Raji (cell line): Measurements from ENCODE around the gene XPR1.

Experiments used
- POLR2A ChIP-seq: IDR thresholded peaks from 2 replicates; pipeline ENCODE4 v1.6.1; 2011; ENCODE audit warnings: low read depth, low read length, control low read depth; ENCODE audit not compliant: insufficient read depth

Gene XPR1

GRCh38 chr1:180860535-180860934, 228.7 kb downstream of the XPR1 start:
- TF ChIP-seq POLR2A, result no peak

GRCh38 chr1:180862305-180862704, 230.5 kb downstream of the XPR1 start:
- TF ChIP-seq POLR2A, result no peak

- TF ChIP-seq POLR2A, result no peak
Observed at GRCh38 chr1:180863158-180863775, 231.4 kb downstream of the XPR1 start.

DNA sequence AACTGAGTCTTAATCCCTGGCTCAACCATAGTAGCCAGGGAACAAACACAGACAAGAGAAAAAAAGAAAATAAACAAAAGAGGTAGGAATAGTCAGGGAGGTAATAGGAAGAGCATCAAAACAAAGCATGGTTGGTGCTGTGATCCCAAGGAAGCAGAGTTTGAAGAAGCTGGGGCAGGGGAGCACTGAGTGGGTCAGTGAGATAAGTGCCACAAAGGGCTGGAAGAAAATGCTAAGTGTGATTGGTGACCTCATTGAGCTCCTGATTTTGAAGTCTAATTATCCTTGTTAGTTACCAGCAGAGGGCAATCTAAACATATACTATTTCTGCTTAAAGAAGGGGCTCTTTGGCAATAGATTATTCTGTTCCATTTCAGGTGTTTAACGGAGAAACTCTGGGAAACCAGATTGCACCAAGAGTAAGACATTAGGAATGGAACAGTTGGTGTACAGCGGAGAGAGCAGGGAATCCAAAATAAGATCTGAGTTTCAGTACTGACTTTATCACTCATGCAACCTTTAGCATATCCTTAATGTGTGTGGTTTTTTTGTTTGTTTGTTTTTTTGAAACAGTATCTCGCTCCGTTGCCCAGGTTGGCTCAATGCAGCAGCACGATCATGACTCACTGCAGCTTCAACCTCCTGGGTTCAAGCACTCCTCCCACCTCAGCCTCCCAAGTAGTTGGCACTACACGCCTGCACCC, 250.1 kb downstream of the XPR1 start:
- no peak for TF ChIP-seq POLR2A

DNA sequence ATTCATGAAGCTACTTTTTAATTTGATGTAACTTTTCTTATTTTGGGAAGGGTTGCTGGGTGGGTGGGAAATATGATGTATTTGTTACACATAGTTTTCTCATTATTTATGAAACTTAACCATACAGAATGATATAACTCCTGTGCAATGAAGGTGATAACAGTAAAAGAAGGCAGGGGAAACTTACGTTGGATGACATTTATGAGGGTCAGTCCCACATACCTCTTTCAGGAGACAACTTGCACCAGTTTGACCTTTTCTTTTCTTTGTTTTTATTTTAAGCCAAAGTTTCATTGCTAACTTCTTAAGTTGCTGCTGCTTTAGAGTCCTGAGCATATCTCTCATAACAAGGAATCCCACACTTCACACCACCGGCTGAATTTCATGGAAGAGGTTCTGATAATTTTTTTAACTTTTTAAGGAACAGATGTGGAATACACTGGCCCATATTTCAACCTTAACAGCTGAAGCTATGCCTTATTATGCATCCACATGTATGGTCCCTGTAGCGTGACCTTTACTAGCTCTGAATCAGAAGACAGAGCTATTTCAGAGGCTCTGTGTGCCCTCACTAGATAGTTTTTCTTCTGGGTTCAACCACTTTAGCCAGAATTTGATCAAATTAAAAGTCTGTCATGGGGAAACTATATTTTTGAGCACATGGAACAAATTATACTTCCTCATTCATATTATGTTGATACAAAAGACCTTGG, 252.9 kb downstream of the XPR1 start:
- no peak for TF ChIP-seq POLR2A

DNA sequence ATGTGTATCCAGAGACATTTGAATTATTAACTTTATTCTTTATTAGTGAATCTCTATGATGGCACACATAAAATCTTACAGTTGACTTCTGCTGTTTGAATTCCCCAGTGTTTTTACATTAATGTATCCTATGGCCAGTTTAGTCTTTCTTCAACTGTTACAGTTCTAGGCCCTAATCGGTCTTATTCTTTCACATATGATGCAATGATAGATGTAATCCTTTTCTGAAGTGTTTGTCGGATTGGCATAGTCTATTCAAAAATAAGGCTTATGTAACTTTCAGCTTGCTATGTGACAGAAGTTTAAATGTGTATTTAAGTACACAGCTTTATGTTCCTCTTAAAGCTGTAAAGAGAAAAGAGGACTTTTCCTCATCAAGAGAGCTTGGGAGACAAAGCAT, 254.5 kb downstream of the XPR1 start:
- no peak for TF ChIP-seq POLR2A

DNA sequence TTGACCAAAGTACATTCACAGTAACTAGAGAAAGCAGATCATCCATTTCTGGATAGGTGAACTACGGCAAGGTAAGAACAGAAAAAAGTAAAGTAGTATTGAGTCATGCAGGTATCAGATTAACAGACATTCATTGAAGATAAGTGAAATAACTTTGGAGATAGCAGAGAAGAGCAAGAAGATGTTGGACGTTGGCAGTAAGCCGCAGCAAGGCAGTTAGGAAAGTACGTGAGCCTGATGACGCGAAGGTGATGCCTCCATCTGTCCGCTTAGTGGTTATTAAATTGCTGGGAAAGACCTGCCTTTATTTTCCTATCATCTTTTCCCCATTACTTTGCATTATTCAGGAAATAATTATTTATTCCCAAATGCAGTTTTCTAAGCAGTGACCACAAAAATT, 256.0 kb downstream of the XPR1 start:
- no peak for TF ChIP-seq POLR2A

DNA sequence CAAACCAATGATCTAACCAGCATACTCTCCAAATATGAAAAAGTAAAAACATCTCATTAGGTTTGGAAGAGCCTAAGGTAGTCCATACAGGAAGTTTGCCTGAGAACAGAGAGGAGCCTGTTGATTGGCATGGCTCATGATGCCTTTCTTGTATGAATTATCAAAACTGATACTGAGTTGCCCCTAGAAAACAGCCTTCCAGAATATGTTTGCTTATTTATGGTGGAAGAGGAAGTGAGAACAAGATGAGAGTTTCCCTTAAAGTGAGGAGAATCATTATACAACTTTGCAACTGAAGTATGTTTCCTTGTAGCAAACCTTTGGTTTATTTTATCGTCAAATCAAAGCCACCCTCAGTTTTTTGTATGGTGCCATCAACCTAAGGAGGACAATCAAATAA, 257.0 kb downstream of the XPR1 start:
- TF ChIP-seq POLR2A, result no peak

DNA sequence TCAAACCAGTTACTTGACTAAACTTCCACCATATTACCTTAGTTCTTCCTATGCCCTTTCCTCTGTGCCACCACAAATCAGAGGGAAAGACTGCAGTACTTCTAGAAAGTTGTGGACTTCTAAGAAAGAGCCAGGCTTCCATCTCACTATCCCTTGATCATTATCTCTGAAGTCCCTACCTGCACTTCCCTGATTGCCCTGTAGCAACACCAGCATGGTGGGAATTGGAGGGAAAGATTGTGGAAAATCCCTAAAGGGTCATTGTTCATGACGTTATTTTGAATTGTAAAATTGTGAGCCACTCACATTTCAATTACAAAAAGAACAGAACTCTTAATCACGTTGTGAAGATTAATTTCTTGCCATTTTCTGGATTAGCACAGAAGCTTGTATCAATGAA, 257.5 kb downstream of the XPR1 start:
- TF ChIP-seq POLR2A, result no peak

- no peak for TF ChIP-seq POLR2A
Observed at GRCh38 chr1:180892272-180892671, 260.4 kb downstream of the XPR1 start.

DNA sequence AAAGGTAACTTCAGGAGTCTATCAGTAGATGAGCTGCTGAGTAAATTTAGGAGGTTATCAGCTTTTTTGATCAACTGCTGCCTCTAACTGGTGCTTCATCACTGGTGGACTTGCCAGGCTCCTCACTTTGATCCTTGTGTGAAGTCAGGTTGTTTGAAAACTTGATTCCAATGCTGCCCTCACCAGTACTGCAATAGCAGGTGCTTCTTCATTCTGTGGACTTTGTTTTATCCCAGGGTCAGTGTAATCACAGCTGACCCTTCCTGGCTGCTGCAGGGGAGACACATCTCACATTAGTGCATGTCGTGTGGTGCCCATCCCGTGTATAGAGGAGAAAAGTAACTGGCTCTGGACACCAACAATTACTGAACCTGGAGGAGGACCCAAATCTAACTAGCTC, 260.9 kb downstream of the XPR1 start:
- TF ChIP-seq POLR2A, result no peak

- TF ChIP-seq POLR2A, result no peak
Observed at GRCh38 chr1:180893614-180894013, 261.8 kb downstream of the XPR1 start.

DNA sequence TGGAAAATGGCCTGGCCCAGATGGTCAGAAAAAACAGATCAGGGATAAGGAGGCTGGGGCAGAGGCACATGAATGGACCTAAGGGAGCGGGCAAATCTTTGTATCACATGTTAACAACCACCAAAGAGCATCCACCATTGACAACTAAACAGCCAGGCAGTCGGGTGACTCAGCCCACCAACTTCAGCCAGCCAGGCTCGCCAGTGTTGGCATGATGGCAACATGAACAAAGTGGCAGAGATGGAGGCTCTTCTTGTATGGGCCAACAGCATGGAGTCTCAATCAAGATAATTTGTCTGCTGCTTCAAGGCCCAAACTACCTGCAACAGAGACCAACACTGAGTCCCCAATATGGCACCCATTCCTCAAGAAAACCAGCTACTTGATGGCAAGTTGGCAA, 264.3 kb downstream of the XPR1 start:
- no peak for TF ChIP-seq POLR2A

- no peak for TF ChIP-seq POLR2A
Observed at GRCh38 chr1:180898441-180899219, 266.8 kb downstream of the XPR1 start.

DNA sequence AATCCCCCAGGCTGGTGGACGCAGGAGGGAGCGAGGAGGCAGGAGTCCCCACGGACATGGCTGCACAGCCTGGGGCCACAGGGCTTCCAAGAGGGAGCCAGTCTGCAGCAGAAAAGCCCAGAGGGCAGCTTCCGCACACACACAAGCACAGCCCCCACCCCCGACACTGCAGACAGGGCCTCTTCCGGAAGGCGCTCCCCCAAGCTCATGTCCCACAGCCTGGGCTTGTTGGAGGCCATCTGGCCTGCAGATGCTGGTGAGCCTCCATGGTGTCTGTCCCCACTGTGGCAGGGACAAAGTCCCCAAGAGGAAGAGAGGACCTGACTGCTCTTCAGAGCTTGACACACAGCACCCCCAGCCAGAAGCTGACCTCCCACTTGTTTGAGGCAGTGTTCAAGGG, 267.4 kb downstream of the XPR1 start:
- TF ChIP-seq POLR2A, result no peak
